Measurements from ENCODE around the gene PACS1.

Gene PACS1

GRCh38 chr11:66032957-66033735 lies 36.9 kb upstream of the PACS1 start:
- TF ChIP-seq CTCF (IDR thresholded peaks at IDR 0.05; ENCODE audit: low read depth, low read length), result no peak
- no peaks in the 10 kb centered on the region for H3K4me1 ChIP-seq
- no peak overlapping the region for H3K4me3 ChIP-seq (ENCODE audit: low read depth, low read length)
- H3K9me3 ChIP-seq, result no peaks in the 10 kb centered on the region
- DNase-seq, result no peak
- H3K27me3 ChIP-seq, result peaks cover 4% of the 10 kb centered on the region; the same call in 1 of the 2 replicates
- H3K36me3 ChIP-seq, result no peaks in the 10 kb centered on the region

- no peak for TF ChIP-seq CTCF (IDR thresholded peaks at IDR 0.05; ENCODE audit: low read depth, low read length)
- H3K36me3 ChIP-seq, result no peaks in the 10 kb centered on the region
These were observed 34.3 kb upstream of the PACS1 start for GRCh38 chr11:66035653-66036333.

GRCh38 chr11:66036334-66036710 lies 33.8 kb upstream of the PACS1 start:
- Histone ChIP-seq H3K9me3 (no peaks in the 10 kb centered on the region), H3K4me3 (ENCODE audit: low read depth, low read length) (no peak overlapping the region), H3K4me1 (no peaks in the 10 kb centered on the region), H3K27me3 (no peaks in the 10 kb centered on the region; the same call in 1 of the 2 replicates), H3K36me3 (no peaks in the 10 kb centered on the region)
- DNase-seq, result no peak
- no peak for TF ChIP-seq CTCF (IDR thresholded peaks at IDR 0.05; ENCODE audit: low read depth, low read length)

More at GRCh38 chr11:66035653-66036333, 34.3 kb upstream of the PACS1 start:
- no peaks in the 10 kb centered on the region for H3K9me3 ChIP-seq
- no peak for DNase-seq
- no peak overlapping the region for H3K4me3 ChIP-seq (ENCODE audit: low read depth, low read length)
- no peaks in the 10 kb centered on the region for H3K4me1 ChIP-seq
- H3K27me3 ChIP-seq, result no peaks in the 10 kb centered on the region; the same call in 1 of the 2 replicates

- Histone ChIP-seq H3K4me3 (ENCODE audit: low read depth, low read length) (no peak overlapping the region), H3K4me1 (no peaks in the 10 kb centered on the region), H3K9me3 (no peaks in the 10 kb centered on the region), H3K27me3 (no peaks in the 10 kb centered on the region; the same call in 1 of the 2 replicates), H3K36me3 (no peaks in the 10 kb centered on the region)
- no peak for TF ChIP-seq CTCF (IDR thresholded peaks at IDR 0.05; ENCODE audit: low read depth, low read length)
- DNase-seq, result no peak
These were observed 32.7 kb upstream of the PACS1 start for GRCh38 chr11:66037327-66037726.

GRCh38 chr11:66039765-66040164 lies 30.3 kb upstream of the PACS1 start:
- no peak overlapping the region for H3K4me3 ChIP-seq (ENCODE audit: low read depth, low read length)
- H3K9me3 ChIP-seq, result no peaks in the 10 kb centered on the region
- no peaks in the 10 kb centered on the region for H3K4me1 ChIP-seq
- no peaks in the 10 kb centered on the region; the same call in 1 of the 2 replicates for H3K27me3 ChIP-seq
- no peak for TF ChIP-seq CTCF (IDR thresholded peaks at IDR 0.05; ENCODE audit: low read depth, low read length)
- H3K36me3 ChIP-seq, result no peaks in the 10 kb centered on the region
- DNase-seq, result no peak
